ENCODE results near the gene ESAM.
"Not testable (repeated sequence)": the region's sequence is repeated elsewhere in the genome, so short reads cannot be mapped to it uniquely, and the experiment has no call there.

Gene ESAM

GRCh38 chr11:124776865-124777645 lies 15.0 kb upstream of the ESAM start:
- no peak overlapping the region for H3K4me3 ChIP-seq (ENCODE audit: low read length)
- DNase-seq (ENCODE audit: low read depth), result no peak
- TF ChIP-seq CTCF (IDR thresholded peaks at IDR 0.05; ENCODE audit: insufficient read depth, low read depth, low read length, missing control alignments), result no peak

GRCh38 chr11:124770959-124771358 lies 8.9 kb upstream of the ESAM start:
- DNase-seq (ENCODE audit: low read depth); H3K4me3 ChIP-seq (ENCODE audit: low read length): not testable (repeated sequence)

- peak; percentile 47 for DNase-seq (ENCODE audit: low read depth)
- H3K4me3 ChIP-seq (ENCODE audit: low read length), result no peak overlapping the region
- TF ChIP-seq CTCF (IDR thresholded peaks at IDR 0.05; ENCODE audit: insufficient read depth, low read depth, low read length, missing control alignments), result no peak
These were observed 8.0 kb upstream of the ESAM start for GRCh38 chr11:124769806-124770774.

- TF ChIP-seq CTCF (IDR thresholded peaks at IDR 0.05; ENCODE audit: insufficient read depth, low read depth, low read length, missing control alignments), result no peak
- DNase-seq (ENCODE audit: low read depth), result no peak
- H3K4me3 ChIP-seq (ENCODE audit: low read length), result no peak overlapping the region
These were observed 6.8 kb upstream of the ESAM start for GRCh38 chr11:124768914-124769313.

GRCh38 chr11:124766156-124766555 lies 4.1 kb upstream of the ESAM start:
- H3K4me3 ChIP-seq (ENCODE audit: low read length), result no peak overlapping the region
- DNase-seq (ENCODE audit: low read depth), result no peak
- no peak for TF ChIP-seq CTCF (IDR thresholded peaks at IDR 0.05; ENCODE audit: insufficient read depth, low read depth, low read length, missing control alignments)

GRCh38 chr11:124763156-124763947 lies 1.3 kb upstream of the ESAM start:
- TF ChIP-seq CTCF (IDR thresholded peaks at IDR 0.05; ENCODE audit: insufficient read depth, low read depth, low read length, missing control alignments), result peak; percentile 79
- DNase-seq (ENCODE audit: low read depth), result peak; percentile 68
- peak overlapping the region; percentile 51 for H3K4me3 ChIP-seq (ENCODE audit: low read length)

Measured in epithelial cell of esophagus (primary cell).